Ectodermal cell (in vitro differentiated cells): Measurements from ENCODE around the gene GBX2.
A peak's percentile ranks its signal among the peaks of the same experiment; 100 is the strongest.

Source experiments
- H3K27ac ChIP-seq: 2 replicates; pipeline ENCODE4 v1.7.0; 2013; ENCODE audit warnings: mild to moderate bottlenecking, low read depth, low read length; ENCODE audit not compliant: insufficient read depth, poor library complexity, severe bottlenecking
- H3K27me3 ChIP-seq: 2 replicates; pipeline ENCODE4 v1.7.0; 2013; ENCODE audit warnings: mild to moderate bottlenecking, low read length; ENCODE audit not compliant: insufficient read depth, control insufficient read depth, poor library complexity, severe bottlenecking
- H3K36me3 ChIP-seq: one replicate; pipeline ENCODE4 v1.7.0; 2013; ENCODE audit warnings: low read length; ENCODE audit not compliant: control insufficient read depth, insufficient read depth
- H3K4me1 ChIP-seq: one replicate; pipeline ENCODE4 v1.7.0; 2013; ENCODE audit warnings: low read length; ENCODE audit not compliant: control insufficient read depth, insufficient read depth
- H3K4me3 ChIP-seq: 2 replicates; pipeline ENCODE4 v1.7.0; 2013; ENCODE audit warnings: low read depth, low read length, control low read depth; ENCODE audit not compliant: insufficient read depth
- H3K9me3 ChIP-seq: 2 replicates; pipeline ENCODE4 v1.7.0; 2013; ENCODE audit warnings: mild to moderate bottlenecking, low read length, moderate library complexity; ENCODE audit not compliant: control insufficient read depth
- WGBS, 2 experiments: methylation state at CpG; one replicate each; pipeline ENCODE4 v1.1.7; 2013; ENCODE audit warnings: missing lambda C conversion rate in 2 of 2; 5-methylcytosine and 5-hydroxymethylcytosine counted together

Gene GBX2

DNA sequence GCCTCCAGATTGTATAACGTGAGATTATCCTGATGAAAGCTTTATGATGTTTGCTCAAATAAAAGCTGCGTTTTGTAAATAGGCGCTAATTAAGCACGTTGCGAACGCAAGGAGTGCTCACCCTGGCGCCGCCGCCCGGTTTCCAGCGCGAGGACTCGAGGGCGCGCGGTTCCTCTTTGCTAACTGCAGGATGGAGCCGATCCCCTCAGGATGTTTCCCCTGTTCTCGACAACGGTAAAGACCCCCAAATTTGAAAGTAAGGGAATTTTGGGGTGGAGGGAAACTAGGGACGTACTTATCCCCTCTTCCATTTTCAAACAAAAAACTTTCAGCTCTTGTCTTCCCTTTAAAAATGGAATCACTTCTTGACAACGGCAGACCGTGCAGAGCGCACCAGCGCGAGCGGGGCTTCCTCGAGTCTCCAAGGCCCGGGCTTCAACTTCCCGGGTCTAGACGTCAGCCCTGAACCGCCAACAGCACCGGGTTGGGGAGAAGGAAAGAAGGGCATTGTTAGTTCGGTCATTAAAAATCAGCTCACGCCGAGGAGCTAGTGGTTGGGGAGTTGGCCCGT, 1.1 kb upstream of the GBX2 start:
- WGBS, 2 experiments, result 1% methylated on average over 34 to 36 of the region's 36 CpGs
- H3K36me3 ChIP-seq, result no peaks in the 10 kb centered on the region
- no peak overlapping the region for H3K27ac ChIP-seq
- H3K4me3 ChIP-seq, result peak overlapping the region; percentile 55
- peaks cover 100% of the 10 kb centered on the region for H3K27me3 ChIP-seq
- peaks cover 50% of the 10 kb centered on the region for H3K4me1 ChIP-seq
- H3K9me3 ChIP-seq, result no peaks in the 10 kb centered on the region

DNA sequence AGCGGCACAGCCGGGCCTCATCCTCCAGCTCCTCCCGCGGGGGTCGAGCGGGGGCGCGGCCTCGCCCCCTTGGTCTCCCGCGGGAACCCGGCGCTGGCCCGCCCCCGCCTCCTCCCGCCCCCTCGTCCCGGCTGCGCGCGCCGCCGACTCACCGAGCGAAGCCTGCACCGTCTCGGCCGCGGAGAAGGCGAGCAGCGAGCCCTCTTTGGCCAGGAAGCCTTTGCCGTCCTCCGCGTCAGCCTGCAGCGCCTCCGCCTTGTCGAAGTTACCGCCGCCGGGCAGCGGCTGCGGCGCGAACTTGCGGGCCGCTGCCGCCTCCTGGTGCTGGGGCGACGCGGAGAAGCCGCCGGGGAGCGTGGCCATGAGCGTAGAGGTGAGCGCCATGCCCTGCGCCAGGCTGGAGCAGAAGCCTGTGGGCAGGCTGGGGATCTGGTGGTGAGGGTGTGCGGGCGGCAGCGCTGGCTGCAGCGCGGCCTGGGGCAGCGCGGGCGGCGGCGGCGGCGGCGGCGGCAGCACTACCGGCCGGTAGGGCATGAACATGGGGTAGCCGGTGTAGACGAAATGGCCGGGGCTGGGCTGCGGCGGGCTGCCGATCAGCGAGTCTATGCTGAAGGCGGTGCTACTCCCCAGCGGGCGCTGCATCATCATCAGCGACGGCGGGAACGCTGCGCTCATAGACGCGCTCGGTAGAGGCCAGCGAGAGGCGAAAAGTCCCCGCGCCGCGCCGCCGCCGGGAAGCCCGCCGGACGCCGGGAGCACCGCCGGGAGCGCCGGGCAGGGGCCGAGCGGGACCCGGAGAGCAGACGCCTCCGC, 683 bp downstream of the GBX2 start:
- Histone ChIP-seq H3K27ac (no peak overlapping the region), H3K9me3 (no peaks in the 10 kb centered on the region), H3K4me1 (peaks cover 43% of the 10 kb centered on the region), H3K27me3 (peaks cover 100% of the 10 kb centered on the region), H3K36me3 (no peaks in the 10 kb centered on the region), H3K4me3 (peak overlapping the region; percentile 55)
- WGBS, 2 experiments, result 0 to 1% methylated on average over 112 of the region's 112 CpGs

DNA sequence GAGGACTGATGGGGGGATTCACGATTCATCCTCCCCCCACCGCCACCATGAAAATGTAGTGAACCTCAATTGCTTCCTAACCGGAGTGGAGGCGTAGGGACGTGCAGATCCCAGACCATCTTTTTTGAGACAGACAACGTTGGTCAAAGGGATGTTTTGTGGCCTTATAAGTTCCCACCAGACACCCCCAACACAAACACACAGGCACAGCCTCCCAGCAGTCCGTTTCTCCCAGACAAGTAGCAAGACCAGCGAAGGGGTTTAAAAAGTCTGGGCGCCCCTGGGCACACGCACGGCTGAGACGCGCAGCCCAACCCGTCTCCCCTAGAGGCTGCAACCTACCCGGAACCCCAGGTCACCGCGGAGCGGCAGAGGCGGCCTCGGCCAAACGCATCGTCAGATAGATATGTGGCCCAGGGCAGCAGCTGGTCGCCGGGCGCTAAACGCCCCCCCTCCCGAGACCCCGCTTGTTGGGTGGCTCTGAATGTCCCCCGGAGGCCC, 1.3 kb downstream of the GBX2 start:
- 1% methylated on average over 29 of the region's 29 CpGs for WGBS, 2 experiments
- peaks cover 100% of the 10 kb centered on the region for H3K27me3 ChIP-seq
- H3K27ac ChIP-seq, result no peak overlapping the region

DNA sequence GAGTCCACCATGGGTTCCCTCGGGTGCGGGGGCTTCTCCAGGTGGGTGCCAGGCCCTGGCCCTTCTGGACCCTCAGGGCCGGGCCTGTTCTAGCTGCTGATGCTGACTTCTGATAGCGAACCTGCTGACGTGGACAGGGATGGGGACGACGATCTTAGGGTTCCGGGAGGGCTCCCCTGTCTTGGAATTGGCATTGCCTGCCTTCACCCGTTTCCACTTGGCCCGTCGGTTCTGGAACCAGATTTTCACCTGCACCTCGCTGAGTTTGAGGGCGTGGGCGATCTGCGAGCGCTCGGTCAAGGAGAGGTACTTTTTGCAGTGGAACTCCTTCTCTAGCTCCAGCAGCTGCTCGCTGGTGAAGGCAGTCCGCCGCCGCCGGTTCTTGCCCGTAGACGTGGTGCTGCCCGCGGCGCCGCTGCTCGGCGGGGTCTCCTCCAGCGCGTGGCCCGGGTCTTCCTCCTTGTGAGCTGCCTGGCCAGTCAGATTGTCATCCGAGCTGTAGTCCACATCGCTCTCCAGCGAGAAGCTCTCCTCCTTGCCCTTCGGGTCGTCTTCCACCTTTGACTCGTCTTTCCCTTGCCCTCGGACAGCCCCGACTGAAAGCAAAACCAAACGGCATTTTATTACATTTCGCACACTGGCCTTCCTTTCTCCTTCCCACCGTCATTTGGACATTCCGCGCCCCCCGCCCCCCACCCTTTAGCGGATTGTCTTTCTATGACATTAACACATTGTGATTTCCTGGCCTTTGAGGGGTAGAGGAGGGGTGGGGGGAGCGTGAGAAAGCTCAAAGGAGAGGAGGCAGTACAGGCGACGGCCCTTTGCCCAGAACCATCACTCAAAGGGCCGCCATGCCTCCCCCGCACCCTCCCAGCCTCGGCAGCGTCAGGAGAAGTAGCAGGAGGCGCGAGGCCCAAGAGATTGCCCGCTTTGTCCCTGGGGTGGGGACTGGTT, 2.1 kb downstream of the GBX2 start:
- H3K27ac ChIP-seq, result peak overlapping the region; percentile 50
- peak overlapping the region; percentile 55 for H3K4me3 ChIP-seq
- no peaks in the 10 kb centered on the region for H3K9me3 ChIP-seq
- H3K27me3 ChIP-seq, result peaks cover 100% of the 10 kb centered on the region
- H3K4me1 ChIP-seq, result peaks cover 30% of the 10 kb centered on the region
- H3K36me3 ChIP-seq, result no peaks in the 10 kb centered on the region
- WGBS, 2 experiments, result 15 to 16% methylated on average over 54 to 58 of the region's 58 CpGs

More for the DNA sequence above, 1.3 kb downstream of the GBX2 start:
- H3K9me3 ChIP-seq, result no peaks in the 10 kb centered on the region
- H3K36me3 ChIP-seq, result no peaks in the 10 kb centered on the region
- H3K4me3 ChIP-seq, result peak overlapping the region; percentile 55
- peaks cover 37% of the 10 kb centered on the region for H3K4me1 ChIP-seq

GRCh38 chr2:236164925-236165841, 3.0 kb downstream of the GBX2 start:
- Histone ChIP-seq H3K27ac (no peak overlapping the region), H3K9me3 (no peaks in the 10 kb centered on the region), H3K4me3 (peak overlapping the region; percentile 30), H3K27me3 (peaks cover 100% of the 10 kb centered on the region), H3K36me3 (no peaks in the 10 kb centered on the region), H3K4me1 (peaks cover 33% of the 10 kb centered on the region)
- WGBS, 2 experiments, result 51 to 54% methylated on average over 18 of the region's 18 CpGs

GRCh38 chr2:236164201-236164924, 3.8 kb downstream of the GBX2 start:
- 6 to 10% methylated on average over 67 of the region's 67 CpGs for WGBS, 2 experiments
- Histone ChIP-seq H3K4me1 (peaks cover 28% of the 10 kb centered on the region), H3K9me3 (no peaks in the 10 kb centered on the region), H3K27me3 (peaks cover 100% of the 10 kb centered on the region), H3K36me3 (no peaks in the 10 kb centered on the region), H3K4me3 (peak overlapping the region; percentile 30), H3K27ac (no peak overlapping the region)

DNA sequence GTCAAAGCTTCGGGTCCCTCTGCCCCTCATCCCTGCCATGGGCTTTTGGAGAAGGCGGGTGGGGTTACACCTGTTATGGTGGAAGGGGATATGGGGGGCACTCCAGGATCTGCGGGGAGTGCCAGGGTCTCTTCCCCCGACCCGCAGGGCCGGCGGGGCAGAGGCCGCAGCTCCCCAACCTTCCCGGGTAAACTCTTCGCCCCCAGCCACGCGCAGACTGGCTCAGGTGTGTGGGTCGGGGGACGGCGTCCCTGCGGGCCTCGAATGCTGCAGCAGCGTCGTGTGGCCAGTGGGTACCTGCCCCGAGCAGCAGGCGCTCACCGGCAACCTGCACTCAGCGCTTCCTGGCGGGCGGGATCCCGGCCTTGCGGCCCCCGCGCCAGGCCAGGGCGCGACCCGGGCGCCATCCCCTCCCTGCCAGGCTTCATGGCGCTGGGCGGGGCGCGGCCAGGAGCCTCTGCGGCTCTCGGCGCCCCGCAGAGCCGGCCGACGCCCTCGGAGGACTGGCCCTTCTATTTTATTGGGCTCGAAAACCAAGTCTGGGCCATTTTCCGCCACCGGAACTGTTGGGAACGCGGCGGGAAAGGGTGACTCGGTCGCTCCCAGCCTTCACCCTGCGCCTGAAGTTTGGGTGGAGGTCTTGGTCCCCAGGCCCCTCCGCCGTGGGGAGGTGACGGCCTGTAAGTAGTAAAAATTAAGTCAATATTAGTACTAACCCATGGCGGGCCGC, 4.5 kb downstream of the GBX2 start:
- H3K27me3 ChIP-seq, result peaks cover 100% of the 10 kb centered on the region

GRCh38 chr2:236162882-236163470, 5.2 kb downstream of the GBX2 start:
- H3K9me3 ChIP-seq, result no peaks in the 10 kb centered on the region
- 40 to 51% methylated on average over 33 of the region's 33 CpGs for WGBS, 2 experiments
- H3K4me3 ChIP-seq, result no peak overlapping the region
- no peaks in the 10 kb centered on the region for H3K36me3 ChIP-seq
- no peak overlapping the region for H3K27ac ChIP-seq
- H3K4me1 ChIP-seq, result peaks cover 34% of the 10 kb centered on the region
- H3K27me3 ChIP-seq, result peaks cover 100% of the 10 kb centered on the region

More for the DNA sequence above, 4.5 kb downstream of the GBX2 start:
- Histone ChIP-seq H3K4me1 (peaks cover 34% of the 10 kb centered on the region), H3K9me3 (no peaks in the 10 kb centered on the region), H3K27ac (no peak overlapping the region), H3K36me3 (no peaks in the 10 kb centered on the region), H3K4me3 (peak overlapping the region; percentile 30)
- WGBS, 2 experiments, result 27 to 33% methylated on average over 59 of the region's 59 CpGs
